ENCODE data around the gene GLI3. TPM values are rescaled to one million over a fixed set of nuclear protein-coding genes. Genes with fewer than 3 reads are reported as not detected.

Gene GLI3
- polyA plus RNA-seq, 3 donors = 13.3 to 16.8 (median 16.5) TPM

DNA sequence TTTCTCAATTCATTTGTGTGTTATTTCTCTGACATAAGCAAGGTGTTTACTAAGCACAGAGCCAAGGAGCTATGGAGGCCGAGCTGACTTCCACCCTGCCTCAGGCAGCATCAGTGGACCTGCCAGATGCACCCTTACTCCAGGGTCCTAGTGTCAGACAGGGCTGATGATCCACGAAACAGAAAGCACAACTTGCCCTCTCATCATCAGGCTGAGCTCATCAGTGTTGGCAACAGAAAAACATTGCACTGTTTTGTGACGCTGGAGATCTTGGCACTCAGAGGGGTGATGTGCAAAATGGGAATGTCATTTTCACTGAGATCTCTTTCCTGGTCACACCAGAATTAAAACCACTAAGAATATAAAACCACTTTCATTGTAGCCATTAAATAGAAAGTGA is 201.8 kb downstream of the GLI3 start:
- DNase-seq = no peak

DNA sequence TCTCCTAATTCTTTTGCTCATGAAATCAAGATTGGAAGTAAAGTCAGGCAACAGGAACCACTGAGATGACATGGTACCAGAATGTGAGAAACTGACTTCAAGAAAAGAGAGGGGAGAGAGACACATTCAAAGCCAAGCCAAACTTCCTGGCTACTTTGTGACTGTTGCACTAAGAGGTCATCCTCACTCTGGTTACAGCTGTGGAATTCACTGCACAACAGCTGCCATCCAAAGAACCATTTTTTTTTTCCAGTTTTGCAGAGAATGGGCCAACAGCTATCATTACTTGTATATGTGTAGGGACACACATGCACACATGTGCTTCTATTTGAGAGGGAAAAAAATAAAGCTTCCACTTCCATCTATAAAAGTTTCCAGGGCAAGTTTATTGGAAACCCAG is 203.5 kb downstream of the GLI3 start:
- no peak for DNase-seq

DNA sequence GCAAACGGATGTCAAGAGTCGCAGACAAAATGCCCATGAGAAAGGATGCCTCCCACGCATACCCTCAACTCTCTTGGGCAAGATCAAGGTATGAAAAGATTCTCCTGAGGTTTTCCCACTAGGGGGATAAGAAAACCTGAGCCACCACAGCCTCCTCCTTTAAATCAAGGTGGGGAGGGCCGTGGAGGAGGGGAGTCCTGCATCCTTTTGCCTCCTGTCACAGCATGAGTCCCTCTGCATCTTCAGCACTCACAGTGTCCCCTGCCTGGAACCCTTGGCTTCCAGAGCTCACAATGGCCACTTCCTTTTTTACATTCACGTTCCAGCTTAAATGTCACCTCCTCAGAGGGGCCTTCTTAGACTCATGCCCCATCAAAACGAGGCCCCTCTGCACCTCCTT is 207.6 kb downstream of the GLI3 start:
- DNase-seq = no peak

GRCh38 chr7:42027521-42027920 is 209.5 kb downstream of the GLI3 start:
- DNase-seq = no peak

GRCh38 chr7:42026622-42027197 is 210.3 kb downstream of the GLI3 start:
- DNase-seq = no peak

DNA sequence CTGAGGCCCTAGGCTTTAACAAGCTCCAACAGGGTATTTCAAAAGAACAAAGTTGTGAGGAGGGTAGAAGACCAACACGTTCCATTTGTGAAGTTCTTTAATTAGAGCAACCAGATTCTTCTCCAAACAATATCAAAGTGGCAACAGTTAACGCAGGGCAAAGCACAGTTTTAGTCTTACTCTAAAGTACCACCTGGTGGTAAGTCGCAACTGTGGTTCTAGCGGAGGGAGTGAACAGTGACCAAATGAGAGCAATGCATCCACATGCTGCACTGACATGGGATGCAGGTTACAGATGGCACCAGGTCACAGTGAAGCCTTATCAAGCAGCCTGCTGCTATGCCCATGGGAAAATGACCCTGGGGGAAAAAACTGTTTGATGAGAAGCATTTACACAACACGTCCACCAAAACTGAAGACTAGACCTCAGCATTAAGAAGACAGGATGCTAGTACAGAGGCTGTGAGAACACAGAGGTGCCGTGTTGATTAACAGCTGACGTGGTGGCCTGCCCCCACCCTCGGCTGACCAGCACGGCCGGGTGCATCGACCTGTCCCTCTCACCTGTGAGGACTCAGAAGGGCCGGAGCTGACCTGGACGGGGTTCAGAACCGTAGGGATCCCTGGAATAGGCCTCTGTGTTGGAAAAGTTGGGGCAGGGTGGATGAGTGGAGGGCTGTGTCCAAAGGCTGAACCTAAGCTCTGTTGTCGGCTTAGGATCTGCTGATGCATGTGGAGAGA is 211.2 kb downstream of the GLI3 start:
- no peak for DNase-seq

DNA sequence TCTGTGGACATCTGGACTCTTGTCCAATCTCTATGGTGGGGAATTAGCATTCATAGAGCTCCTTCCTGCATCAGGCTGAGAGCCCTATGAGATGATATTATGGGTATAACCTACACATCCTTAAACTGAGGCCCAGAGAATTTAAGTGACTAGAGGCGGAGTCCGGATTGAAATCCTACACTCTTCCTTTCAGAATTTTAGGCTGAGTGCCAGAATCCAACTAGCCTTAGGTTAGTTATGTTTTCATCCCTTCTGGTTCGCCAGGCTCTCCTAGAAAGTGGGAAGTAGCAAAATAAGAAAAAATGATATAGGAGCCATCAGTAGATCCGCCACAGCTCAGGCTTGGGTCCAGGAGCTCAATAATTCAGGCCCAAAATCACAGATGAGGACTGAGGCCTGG is 212.5 kb downstream of the GLI3 start:
- no peak for DNase-seq

GRCh38 chr7:42023262-42023661 is 213.7 kb downstream of the GLI3 start:
- peak; percentile 54 for DNase-seq

- no peak for DNase-seq
Observed at GRCh38 chr7:42022791-42023190, 214.2 kb downstream of the GLI3 start.

DNA sequence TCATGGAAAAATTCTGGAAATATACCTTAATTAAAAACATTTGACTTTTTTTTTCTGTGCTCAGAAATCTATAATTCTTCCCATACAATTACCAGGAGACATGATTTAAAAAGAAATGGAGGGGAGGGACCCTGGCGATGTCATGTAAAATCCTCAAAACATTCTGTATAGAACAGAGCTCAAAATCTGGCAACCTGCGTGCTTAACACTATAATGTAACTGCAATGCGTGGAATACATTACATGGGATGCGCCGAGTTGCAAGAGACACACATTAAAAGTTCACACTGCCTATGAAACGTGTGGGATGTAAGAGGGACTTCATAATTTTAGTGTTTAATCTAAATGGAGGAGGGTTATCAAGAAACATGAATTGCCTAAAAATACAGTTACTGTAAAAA is 215.0 kb downstream of the GLI3 start:
- DNase-seq = no peak

GRCh38 chr7:42021631-42022030 is 215.4 kb downstream of the GLI3 start:
- no peak for DNase-seq

DNA sequence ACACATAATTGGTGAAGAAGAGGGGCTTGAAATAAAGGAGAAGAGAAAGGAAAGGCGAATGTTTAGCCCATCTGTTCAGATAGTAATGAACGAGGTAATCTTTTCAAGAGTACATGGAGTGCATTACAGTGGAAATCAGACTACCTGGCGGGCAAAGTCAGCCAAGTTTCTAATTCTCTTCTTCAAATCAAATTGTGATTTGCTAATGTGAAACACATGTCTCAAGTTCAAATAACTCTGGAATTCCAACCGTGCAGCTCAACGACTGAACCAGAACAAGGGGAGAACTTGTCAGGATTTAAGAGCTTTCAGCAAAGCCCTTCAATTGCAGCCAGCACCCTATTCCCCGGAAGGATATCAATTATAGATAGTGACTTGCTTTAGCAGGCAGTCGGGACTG is 216.9 kb downstream of the GLI3 start:
- DNase-seq = peak; percentile 39

DNA sequence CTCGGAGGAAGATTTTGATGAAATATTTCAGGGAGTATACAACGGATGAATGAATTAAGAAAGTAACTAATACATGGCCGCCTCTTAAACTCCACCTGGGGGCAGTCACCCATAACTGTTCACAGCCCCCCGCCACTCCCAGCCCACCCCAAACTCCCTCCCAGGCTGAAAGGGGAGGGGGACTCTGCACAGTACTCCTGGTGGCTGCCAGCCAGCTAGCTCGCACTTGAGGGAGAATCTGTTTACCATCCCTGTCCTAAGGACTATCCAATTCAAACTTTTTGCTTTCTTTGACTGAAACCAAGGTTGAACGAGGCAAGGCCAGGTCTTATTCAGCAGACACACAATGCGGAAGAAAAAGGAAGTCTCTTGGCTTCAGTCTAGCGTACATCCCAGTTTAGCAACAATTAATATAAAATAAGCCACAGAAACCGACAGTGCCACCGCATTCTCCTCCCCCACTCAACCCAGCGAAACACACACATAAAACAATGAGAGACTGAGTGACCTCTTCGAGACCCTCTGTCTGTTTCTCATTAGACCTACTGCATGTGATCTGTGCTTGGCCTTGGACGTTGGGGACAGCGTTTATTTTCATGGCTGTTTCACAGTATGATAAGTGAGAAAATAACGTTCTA is 219.5 kb downstream of the GLI3 start:
- no peak for DNase-seq

GRCh38 chr7:42016517-42016916 is 220.5 kb downstream of the GLI3 start:
- DNase-seq = no peak

DNA sequence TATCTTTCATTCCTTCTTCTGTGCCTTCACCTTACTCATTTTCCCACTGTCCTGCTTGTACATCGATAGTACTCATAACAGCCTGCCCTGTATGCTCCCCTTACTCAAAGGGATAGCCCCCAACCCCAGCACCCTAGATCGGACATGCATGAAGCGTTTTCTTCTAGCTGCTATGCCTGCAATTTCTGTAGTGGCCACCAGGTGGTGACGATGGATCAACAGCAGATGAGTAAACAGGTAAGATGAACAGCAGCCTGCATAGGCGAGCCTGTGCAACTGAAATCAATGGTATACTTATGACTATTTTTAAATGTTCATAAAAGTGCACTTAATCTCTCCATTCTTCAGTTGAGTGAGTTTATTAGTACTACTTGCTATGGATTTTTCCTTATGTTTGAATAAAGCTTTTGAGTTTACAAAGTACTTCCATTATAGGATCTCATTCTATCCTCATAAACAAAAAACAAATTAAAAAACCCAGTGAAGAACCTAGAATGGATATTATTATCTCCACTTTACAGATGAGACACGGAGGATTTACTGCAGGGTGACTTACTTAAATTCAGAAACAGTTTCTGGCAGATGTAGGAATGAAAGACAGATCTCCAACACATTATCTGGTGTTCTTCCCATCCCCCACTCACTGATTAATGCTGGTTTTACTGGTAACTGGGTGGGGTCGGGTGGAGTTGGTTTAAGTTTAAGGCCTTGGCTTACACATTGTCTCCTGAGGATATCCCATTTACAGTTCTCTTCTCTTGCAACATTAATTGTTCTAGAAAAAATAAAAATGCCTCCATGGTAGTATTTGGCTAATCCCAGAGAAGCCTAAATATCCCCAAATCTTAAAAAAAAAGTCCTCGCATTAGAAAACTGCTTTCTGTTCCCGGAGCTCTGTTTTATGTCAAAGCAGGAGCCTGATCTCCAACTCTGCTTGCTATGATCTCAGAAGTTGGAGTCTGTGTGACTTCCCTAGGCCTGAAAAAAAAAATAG is 222.1 kb downstream of the GLI3 start:
- no peak for DNase-seq

DNA sequence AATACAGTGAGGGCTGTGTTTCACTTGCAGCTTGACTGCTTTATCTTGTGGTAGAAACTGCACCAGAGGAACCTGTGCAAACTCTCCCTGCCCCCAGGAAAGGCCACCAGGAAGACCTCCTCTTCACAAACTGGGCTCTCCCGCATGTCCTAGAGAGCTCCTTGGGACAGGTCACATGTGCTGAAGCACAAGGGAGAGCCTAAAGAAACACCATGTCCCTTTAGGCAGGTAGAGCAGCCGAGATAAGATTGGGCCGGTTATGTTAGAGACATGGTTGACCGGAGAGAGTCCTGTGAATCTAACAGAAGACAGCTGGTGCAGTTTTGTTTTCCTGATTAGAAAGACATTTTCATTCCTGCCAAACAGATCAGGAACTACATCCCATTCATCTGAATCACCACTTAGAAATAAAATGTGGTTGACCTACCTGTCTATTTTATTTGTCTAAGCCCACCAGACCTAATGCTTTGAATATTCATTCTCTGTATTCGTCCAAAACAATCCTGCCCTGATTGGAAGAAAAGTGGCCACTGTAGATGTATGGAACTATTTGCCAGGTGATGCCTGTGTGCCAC is 224.1 kb downstream of the GLI3 start:
- no peak for DNase-seq

DNA sequence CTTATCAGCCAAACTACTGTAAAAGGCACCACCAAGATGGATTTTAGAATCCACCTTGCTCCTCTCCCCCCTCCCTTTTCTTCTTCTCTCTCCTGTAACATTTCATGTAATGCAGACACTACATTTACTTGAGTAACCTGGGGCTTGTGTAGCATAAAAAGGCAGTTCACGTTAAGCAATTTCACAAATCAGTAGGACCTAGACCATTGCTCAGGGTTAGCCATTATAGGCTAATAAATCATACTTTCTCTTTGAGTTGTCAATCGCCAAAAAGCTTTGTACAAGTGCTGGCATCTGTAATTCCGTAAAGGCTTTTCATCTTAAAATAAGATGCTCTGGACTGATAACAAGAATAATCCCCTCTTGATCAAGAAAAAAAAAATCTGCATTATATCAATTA is 224.7 kb downstream of the GLI3 start:
- DNase-seq = no peak

GRCh38 chr7:42011846-42012245 is 225.2 kb downstream of the GLI3 start:
- no peak for DNase-seq

DNA sequence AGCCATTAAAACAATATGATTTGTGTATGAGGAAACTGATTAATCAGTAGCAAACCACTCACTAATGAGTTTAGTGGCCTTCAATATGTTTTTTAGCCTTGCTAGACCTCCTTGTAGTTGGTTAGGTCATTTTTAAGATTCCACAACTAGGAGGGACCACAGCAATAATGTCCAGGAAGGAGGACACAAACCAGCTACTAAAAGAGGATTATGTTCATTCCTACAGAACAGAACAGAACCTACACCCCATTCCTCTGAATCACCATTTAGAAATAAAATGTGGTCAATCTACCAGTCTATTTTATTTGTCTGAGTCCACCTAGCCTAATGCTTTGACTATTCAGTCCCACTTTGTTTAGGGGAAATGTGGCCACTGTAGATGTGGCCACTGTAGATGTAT is 226.3 kb downstream of the GLI3 start:
- no peak for DNase-seq

GRCh38 chr7:42006801-42007513 is 230.1 kb downstream of the GLI3 start:
- no peak for DNase-seq

GRCh38 chr7:42002654-42003053 is 234.4 kb downstream of the GLI3 start:
- no peak for DNase-seq

Measured in renal pelvis (tissue), 4 donors.